SK-N-SH treated with all-trans-retinoic acid at 6 μM for 48 hours (cell line): ENCODE measurements around the gene C14orf180.

Experiments used
- ATAC-seq: fragments of 200-7000 bp; cut with Tn5 transposase; 3 replicates; pipeline ENCODE4 v1.9.1; 2020; ENCODE audit warnings: mild to moderate bottlenecking, moderate library complexity
- ARNTL ChIP-seq: fragments of 450-650 bp; formaldehyde crosslinking; IDR thresholded peaks from 2 replicates; pipeline ENCODE4 v1.5.0; 2020; ENCODE audit warnings: low read depth, mild to moderate bottlenecking, moderate library complexity, borderline replicate concordance
- CREB5 ChIP-seq: fragments of 250-450 bp; sonication (Bioruptor Pico); IDR thresholded peaks from 2 replicates; pipeline ENCODE4 v1.5.1; 2020; ENCODE audit warnings: low read depth, mild to moderate bottlenecking, moderate library complexity
- CSDC2 ChIP-seq: fragments of 250-450 bp; sonication (Bioruptor Pico); IDR thresholded peaks from 2 replicates; pipeline ENCODE4 v1.5.0; 2020; ENCODE audit warnings: mild to moderate bottlenecking, moderate library complexity
- CSRNP3 ChIP-seq: fragments of 250-450 bp; sonication (Bioruptor Pico); IDR thresholded peaks from 2 replicates; pipeline ENCODE4 v1.5.1; 2021; ENCODE audit warnings: mild to moderate bottlenecking, moderate library complexity
- ESRRG ChIP-seq: fragments of 250-450 bp; sonication (Bioruptor Pico); IDR thresholded peaks from 2 replicates; pipeline ENCODE4 v1.6.1; 2021; ENCODE audit warnings: mild to moderate bottlenecking
- GLIS3 ChIP-seq: fragments of 250-450 bp; sonication (Bioruptor Pico); IDR thresholded peaks from 2 replicates; pipeline ENCODE4 v1.5.0; 2020; ENCODE audit warnings: mild to moderate bottlenecking, moderate library complexity
- ISL1 ChIP-seq: fragments of 250-450 bp; sonication (Bioruptor Pico); IDR thresholded peaks from 2 replicates; pipeline ENCODE4 v2.1.2; 2022; ENCODE audit warnings: mild to moderate bottlenecking, moderate library complexity
- OSR1 ChIP-seq: fragments of 250-450 bp; sonication (Bioruptor Pico); IDR thresholded peaks from 2 replicates; pipeline ENCODE4 v1.8.0; 2022; ENCODE audit warnings: moderate library complexity, mild to moderate bottlenecking, inconsistent platforms
- PPARA ChIP-seq: fragments of 250-450 bp; sonication (Bioruptor Pico); IDR thresholded peaks from 2 replicates; pipeline ENCODE4 v1.5.0; 2020; ENCODE audit warnings: mild to moderate bottlenecking, borderline replicate concordance
- RARB ChIP-seq: fragments of 250-450 bp; sonication (Bioruptor Pico); IDR thresholded peaks from 2 replicates; pipeline ENCODE4 v1.8.0; 2021; ENCODE audit warnings: mild to moderate bottlenecking, moderate library complexity
- SNAI2 ChIP-seq: fragments of 250-450 bp; sonication (Bioruptor Pico); IDR thresholded peaks from 2 replicates; pipeline ENCODE4 v1.5.0; 2020; ENCODE audit warnings: mild to moderate bottlenecking, moderate library complexity
- TCF4 ChIP-seq: fragments of 250-450 bp; sonication (Bioruptor Pico); IDR thresholded peaks from 2 replicates; pipeline ENCODE4 v1.8.0; 2021; ENCODE audit warnings: mild to moderate bottlenecking, moderate library complexity, borderline replicate concordance
- ZC3H10 ChIP-seq: fragments of 250-450 bp; sonication (Bioruptor Pico); IDR thresholded peaks from 2 replicates; pipeline ENCODE4 v1.5.1; 2021; ENCODE audit warnings: mild to moderate bottlenecking, moderate library complexity
- ZFP3 ChIP-seq: fragments of 250-450 bp; sonication (Bioruptor Pico); IDR thresholded peaks from 2 replicates; pipeline ENCODE4 v1.5.0; 2020; ENCODE audit warnings: mild to moderate bottlenecking, moderate library complexity
- ZFP30 ChIP-seq: fragments of 450-650 bp; formaldehyde crosslinking; IDR thresholded peaks from 2 replicates; pipeline ENCODE4 v1.5.0; 2022; ENCODE audit warnings: mild to moderate bottlenecking, moderate library complexity
- ZNF565 ChIP-seq: fragments of 450-650 bp; formaldehyde crosslinking; conservative IDR thresholded peaks from 2 replicates; pipeline ENCODE4 v1.5.0; 2020; ENCODE audit warnings: low read depth, mild to moderate bottlenecking, moderate library complexity
- ZNF70 ChIP-seq: fragments of 450-650 bp; formaldehyde crosslinking; IDR thresholded peaks from 2 replicates; pipeline ENCODE4 v1.5.0; 2020; ENCODE audit warnings: mild to moderate bottlenecking, moderate library complexity
- ZNF8 ChIP-seq: fragments of 450-650 bp; formaldehyde crosslinking; IDR thresholded peaks from 2 replicates; pipeline ENCODE4 v1.5.0; 2020; ENCODE audit warnings: mild to moderate bottlenecking, moderate library complexity
- TF ChIP-seq, protein P1 (sequence below): fragments of 250-450 bp; sonication (Bioruptor Pico); IDR thresholded peaks from 2 replicates; pipeline ENCODE4 v1.5.0; 2020; ENCODE audit warnings: mild to moderate bottlenecking, moderate library complexity
- TF ChIP-seq, protein P2 (sequence below): fragments of 250-450 bp; sonication (Bioruptor Pico); IDR thresholded peaks from 2 replicates; pipeline ENCODE4 v1.8.0; 2021; ENCODE audit warnings: low read depth, mild to moderate bottlenecking, moderate library complexity, borderline replicate concordance

C14orf180 gene

GRCh38 chr14:104547310-104547997 is 32.1 kb upstream of the C14orf180 start:
- ATAC-seq, result no peak
- TF ChIP-seq ESRRG (CRISPR knock-in tag) (no peak), ARNTL (CRISPR knock-in tag) (no peak), ZFP3 (CRISPR knock-in tag) (no peak), ZNF8 (CRISPR knock-in tag) (no peak), ZFP30 (CRISPR knock-in tag) (no peak), ZNF565 (CRISPR knock-in tag) (no peak), PPARA (CRISPR knock-in tag) (no peak), GLIS3 (CRISPR knock-in tag) (no peak)
- TF ChIP-seq, protein P1, sequence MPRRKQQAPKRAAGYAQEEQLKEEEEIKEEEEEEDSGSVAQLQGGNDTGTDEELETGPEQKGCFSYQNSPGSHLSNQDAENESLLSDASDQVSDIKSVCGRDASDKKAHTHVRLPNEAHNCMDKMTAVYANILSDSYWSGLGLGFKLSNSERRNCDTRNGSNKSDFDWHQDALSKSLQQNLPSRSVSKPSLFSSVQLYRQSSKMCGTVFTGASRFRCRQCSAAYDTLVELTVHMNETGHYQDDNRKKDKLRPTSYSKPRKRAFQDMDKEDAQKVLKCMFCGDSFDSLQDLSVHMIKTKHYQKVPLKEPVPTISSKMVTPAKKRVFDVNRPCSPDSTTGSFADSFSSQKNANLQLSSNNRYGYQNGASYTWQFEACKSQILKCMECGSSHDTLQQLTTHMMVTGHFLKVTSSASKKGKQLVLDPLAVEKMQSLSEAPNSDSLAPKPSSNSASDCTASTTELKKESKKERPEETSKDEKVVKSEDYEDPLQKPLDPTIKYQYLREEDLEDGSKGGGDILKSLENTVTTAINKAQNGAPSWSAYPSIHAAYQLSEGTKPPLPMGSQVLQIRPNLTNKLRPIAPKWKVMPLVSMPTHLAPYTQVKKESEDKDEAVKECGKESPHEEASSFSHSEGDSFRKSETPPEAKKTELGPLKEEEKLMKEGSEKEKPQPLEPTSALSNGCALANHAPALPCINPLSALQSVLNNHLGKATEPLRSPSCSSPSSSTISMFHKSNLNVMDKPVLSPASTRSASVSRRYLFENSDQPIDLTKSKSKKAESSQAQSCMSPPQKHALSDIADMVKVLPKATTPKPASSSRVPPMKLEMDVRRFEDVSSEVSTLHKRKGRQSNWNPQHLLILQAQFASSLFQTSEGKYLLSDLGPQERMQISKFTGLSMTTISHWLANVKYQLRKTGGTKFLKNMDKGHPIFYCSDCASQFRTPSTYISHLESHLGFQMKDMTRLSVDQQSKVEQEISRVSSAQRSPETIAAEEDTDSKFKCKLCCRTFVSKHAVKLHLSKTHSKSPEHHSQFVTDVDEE (CRISPR knock-in tag), result no peak

- ATAC-seq, result no peak
- TF ChIP-seq ZFP30 (CRISPR knock-in tag) (no peak), TCF4 (CRISPR knock-in tag) (no peak), PPARA (CRISPR knock-in tag) (no peak), ISL1 (CRISPR knock-in tag) (no peak), CSDC2 (no peak), ZC3H10 (CRISPR knock-in tag) (no peak), RARB (no peak), CSRNP3 (CRISPR knock-in tag) (no peak), GLIS3 (CRISPR knock-in tag) (no peak), OSR1 (no peak), ZNF8 (CRISPR knock-in tag) (no peak), CREB5 (CRISPR knock-in tag) (no peak), ZFP3 (CRISPR knock-in tag) (no peak), ZNF70 (CRISPR knock-in tag) (no peak), SNAI2 (CRISPR knock-in tag) (no peak)
- TF ChIP-seq, protein P2, sequence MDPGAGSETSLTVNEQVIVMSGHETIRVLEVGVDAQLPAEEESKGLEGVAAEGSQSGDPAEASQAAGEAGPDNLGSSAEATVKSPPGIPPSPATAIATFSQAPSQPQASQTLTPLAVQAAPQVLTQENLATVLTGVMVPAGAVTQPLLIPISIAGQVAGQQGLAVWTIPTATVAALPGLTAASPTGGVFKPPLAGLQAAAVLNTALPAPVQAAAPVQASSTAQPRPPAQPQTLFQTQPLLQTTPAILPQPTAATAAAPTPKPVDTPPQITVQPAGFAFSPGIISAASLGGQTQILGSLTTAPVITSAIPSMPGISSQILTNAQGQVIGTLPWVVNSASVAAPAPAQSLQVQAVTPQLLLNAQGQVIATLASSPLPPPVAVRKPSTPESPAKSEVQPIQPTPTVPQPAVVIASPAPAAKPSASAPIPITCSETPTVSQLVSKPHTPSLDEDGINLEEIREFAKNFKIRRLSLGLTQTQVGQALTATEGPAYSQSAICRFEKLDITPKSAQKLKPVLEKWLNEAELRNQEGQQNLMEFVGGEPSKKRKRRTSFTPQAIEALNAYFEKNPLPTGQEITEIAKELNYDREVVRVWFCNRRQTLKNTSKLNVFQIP (CRISPR knock-in tag), result no peak
- TF ChIP-seq, protein P1 (CRISPR knock-in tag), result no peak
These were observed 31.4 kb upstream of the C14orf180 start for GRCh38 chr14:104547998-104548700.
